HG03442 (cell line): ENCODE data around the gene CPTP.

ENCODE experiments used
- ATAC-seq: cut with Tn5 transposase; IDR thresholded peaks from one replicate; pipeline ENCODE4 v1.9.1; 2021; ENCODE audit warnings: mild to moderate bottlenecking, moderate library complexity; ENCODE audit not compliant: unreplicated experiment

CPTP gene

DNA sequence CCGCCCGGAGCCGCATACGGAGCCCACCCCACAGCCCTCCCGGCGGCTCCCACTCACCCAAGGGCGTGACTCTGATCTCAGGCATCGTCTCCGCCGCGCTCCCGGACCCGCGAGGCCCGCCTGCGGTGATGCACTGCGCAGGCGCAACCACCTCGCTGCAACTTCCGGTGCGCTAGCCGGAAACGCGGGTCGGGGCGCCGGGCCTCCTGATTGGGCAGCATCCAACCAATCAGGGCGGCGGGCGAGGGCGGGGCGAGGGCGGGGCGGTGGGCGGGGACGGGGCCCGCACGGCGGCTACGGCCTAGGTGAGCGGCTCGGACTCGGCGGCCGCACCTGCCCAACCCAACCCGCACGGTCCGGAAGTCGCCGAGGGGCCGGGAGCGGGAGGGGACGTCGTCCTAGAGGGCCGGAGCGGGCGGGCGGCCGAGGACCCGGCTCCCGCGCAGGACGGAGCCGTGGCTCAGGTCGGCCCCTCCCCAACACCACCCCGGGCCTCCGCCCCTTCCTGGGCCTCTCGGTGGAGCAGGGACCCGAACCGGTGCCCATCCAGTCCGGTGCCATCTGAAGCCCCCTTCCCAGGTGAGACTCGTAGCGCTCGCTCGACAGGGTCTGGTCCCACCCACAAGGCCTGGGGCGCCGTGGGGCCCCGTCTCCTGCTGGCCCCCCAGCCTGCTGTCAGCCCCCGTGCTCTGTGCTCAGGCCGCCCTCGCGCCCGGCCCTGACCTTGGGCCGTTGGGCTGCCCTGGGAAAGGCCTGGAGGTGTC is at the start of gene CPTP, which contains the start of gene INTS11:
Gene CPTP (plus strand): TSS at position 279 of the 764 bp plus-strand sequence. CDS start 2,109 bp downstream, outside the sequence.
Gene INTS11 (minus strand): TSS at position 137 of the 764 bp plus-strand sequence. CDS start 52 bp downstream, at position 85.
- peak; percentile 61 for ATAC-seq

DNA sequence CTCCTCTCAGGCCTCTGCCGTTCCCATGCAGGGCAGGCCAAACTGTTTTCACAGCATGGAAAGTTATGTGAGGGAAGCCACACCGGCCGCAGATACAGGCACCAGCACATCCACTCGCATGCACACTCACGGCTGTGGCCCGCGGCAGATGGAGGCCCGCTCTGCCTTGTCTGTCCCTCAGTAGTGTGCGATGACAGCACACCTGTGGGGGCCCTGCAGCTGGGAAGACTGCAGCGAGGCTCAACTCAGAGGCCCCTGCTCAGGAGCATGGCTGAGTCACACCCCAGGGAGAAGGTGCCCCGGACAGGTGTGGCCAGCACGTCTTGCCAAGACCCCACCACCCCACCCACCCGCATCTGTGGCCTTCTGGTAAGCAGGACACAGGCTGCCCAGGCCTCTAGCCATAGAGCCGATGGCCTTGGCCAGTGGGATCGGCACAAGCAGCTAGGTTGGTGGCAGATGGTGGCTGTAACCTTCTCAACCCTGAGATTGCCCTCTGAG is 49.6 kb upstream of the CPTP start:
- no peak for ATAC-seq

DNA sequence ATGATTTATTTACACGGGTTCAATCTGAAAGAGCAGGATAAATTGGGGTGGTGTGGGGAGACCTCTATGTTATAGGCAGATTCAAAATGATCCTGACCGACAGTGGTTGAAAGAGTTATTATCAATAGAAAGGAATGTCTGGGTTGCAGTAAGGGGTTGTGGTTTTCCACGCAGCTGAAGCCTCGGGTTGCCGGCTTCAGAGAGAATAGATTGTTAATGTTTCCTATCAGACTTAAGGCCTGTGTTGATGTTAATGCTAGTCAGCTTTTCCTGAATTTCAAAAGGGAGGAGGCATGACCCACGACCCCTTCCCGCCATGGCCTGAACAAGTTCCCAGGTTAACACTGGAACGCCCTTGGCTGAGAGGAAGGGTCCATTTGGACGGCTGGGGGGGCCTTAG is 48.8 kb upstream of the CPTP start:
- ATAC-seq = no peak

DNA sequence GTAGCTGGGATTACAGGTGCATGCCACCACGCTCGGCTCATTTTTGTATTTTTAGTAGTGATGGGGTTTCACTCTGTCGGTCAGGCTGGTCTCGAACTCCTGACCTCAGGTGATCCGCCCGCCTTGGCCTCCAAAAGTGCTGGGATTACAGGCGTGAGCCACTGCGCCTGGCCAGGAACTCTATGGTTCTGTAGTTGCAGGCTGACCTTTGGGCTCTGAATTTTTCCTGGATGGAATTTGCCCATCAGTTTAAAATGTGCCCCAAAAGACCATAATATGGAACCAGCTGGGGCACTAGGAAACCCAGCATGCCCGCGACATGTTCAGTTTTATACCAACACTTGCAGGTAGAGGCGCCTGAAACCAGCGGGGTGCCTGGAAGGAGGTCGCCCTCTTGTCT is 46.0 kb upstream of the CPTP start:
- ATAC-seq = no peak

DNA sequence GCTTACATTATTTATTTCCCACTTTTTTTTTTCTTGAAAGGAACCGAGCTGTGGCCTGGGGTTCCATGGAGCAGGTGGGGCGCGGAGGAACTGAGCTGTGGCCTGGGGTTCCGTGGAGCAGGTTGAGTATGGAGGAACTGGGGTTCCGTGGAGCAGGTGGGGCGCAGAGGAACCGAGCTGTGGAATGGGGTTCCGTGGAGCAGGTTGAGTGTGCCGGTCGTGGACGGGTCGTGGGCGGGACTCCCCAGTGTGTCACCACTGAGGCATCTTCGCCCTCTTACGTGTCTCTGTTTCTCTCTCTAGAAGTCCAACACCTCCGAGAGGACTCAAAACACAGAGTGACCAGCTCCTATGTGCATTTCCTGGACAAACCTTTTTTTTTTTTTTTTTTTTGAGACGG is 45.6 kb upstream of the CPTP start:
- no peak for ATAC-seq

DNA sequence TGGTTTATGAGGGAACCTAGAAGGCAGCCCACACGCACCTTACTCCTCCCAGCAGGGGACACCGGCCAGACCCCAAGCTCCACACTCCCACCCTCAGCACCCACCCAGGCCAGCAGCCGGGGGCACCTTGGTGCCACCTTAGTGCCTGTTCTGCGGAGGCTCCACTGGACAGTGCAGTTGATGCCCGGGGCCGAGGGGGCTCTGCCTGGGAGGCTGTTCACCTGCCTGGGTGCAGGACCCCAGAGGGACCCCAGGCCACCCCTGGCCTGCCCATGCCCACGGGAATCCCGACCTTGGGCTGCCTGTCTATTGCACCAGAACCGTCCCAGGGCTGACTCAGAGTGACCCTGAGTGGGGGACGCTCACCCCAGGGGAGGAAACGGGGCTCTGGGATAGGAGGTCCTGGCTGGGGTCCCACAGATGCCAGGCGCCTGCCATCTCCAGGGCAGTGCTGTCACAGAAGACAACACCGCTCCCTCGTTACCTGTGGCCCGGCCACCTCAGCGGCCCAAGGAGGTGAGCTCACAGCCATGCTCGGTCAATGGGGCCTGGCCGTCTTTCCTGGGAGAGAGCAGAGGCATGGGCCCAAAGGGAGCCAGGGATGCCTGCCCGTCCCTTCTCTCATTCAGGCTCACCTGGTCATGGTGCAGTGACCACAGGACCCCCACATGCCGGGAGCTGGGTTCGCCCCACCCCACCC is 43.7 kb upstream of the CPTP start:
- ATAC-seq = no peak

DNA sequence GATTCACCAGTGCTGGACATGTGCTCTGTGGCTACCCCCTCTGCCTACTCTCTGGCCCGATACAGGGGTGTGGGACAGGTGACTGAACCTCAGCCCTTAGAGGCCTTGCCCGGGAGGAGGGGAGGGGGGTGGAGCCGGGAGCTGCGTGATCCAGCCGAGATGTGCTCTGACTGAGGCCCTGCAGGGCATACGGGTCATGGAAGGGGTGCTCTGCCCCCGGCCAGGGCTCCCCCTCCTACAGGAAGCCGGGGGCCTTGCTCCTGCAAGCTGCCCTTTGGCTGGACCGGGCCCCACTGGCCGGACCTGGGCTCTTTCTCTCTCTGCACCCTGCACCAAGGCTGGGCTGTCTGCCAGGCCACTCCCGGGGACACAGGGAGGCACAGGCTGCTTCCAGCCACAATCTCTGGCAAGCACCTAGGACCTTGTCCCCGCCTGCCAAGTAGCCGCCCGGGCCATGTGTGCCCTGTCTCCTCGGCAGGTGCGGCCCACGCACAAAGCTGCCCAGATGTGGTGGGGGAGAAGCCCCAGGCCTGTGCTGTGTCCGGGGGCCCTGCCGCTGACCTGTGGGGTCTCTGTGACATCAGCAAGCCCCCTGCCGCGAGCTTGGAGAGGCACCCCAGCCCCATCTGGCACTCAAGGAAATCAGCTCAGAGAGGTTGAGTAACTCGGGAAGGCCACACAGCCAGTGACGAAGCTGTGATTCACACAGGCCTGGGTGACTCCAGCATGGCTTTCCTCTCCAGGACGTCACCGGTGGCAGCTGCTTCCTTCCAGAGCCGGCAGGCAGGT is 42.9 kb upstream of the CPTP start:
- no peak for ATAC-seq

DNA sequence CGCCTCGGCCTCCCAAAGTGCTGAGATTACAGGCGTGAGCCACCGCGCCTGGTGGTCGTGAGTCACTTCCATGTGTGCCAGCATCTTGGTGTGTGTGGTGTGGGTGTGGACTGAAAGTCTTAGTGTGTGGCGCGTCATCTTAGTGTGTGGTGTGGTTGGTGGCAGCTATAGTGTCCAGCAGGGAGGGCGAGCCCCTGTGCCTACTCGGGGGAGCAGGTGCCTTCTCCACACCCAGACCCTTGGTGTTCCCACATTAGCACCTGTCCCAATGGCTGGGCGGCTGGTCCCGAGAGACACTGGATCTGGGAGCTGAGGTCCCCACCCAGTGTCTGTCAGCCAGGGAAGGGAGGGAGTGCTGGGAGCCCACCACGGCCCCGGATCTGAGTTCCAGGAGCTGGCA is 41.6 kb upstream of the CPTP start:
- ATAC-seq = no peak

DNA sequence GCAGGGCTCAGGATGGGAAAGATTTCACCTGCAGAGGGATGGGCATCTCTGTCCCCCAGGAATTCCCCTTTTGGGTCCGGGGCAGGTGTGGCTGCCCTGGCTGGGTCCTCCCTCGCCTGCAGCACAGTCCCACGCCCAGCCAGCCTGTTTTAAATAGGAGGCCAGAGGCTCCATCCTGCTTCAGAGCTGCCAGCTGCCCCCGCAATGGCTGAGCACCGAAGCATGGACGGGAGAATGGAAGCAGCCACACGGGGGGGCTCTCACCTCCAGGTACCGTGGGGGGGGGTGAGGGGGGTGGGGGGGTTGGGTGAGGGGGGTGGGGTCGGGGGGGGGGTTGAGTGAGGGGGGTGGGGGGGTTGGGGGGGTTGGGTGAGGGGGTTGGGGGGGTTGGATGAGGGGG is 40.8 kb upstream of the CPTP start:
- no peak for ATAC-seq

DNA sequence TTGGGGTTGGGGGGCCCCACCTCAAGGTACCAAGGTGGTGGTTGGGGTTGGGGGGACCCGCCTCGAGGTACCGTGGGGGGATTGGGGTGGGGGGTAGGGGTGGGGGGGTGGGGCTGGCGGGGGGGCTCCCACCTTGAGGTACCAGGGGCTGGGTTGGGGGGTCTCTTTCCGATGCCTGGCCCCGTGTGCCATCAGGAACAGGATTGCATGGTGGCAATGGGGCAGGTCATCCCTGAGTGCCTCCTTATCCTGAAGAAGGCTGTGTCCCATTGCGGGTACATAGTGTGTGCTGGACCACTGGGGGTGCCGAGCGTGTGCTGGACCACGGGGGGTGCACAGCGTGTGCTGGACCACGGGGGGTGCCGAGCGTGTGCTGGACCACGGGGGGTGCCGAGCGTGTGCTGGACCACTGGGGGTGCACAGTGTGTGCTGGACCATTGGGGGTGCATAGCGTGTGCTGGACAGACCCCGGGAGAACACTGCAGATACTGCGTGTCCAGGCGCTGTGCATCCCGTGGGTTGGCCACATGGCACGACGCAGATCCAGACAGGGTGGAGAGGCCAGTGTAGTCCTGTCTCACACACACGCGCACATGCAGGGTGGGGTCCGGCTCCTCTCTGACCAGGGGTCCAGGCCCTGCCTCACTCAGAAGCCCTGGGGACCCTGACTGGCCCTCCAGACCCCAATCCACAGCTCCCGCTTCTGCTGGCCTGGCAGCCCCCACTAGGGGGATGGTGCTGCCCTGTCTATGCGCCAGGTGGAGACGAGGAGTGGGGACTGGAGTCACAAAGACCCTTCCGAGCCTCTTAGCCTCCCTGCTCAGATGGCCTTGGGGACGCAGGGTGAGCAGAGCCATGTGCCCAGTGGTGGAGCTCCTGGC is 40.1 kb upstream of the CPTP start:
- no peak for ATAC-seq

DNA sequence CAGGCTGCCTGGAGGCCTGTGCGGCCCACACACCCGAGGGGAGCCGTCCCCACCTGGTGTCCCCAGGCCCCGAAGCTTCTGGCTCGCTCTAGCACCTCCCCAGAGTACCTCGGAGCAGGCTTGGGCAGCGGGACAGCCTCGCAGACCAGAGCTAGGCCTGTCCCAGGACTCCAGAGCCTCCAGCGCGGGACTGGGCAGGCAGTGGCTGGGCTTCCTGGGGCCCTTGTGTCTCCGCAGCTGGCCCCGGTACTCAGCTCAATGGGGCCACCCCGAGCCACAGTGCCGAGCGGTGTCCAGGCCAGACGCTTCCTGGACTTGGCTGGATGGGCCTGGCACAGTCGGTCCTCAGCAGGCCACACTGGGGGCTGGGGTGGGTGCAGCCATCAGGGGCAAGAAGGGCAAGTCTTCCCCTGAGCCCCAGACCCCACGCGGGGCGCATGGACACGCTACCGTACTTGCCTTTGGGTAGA is 39.5 kb upstream of the CPTP start:
- ATAC-seq = no peak

DNA sequence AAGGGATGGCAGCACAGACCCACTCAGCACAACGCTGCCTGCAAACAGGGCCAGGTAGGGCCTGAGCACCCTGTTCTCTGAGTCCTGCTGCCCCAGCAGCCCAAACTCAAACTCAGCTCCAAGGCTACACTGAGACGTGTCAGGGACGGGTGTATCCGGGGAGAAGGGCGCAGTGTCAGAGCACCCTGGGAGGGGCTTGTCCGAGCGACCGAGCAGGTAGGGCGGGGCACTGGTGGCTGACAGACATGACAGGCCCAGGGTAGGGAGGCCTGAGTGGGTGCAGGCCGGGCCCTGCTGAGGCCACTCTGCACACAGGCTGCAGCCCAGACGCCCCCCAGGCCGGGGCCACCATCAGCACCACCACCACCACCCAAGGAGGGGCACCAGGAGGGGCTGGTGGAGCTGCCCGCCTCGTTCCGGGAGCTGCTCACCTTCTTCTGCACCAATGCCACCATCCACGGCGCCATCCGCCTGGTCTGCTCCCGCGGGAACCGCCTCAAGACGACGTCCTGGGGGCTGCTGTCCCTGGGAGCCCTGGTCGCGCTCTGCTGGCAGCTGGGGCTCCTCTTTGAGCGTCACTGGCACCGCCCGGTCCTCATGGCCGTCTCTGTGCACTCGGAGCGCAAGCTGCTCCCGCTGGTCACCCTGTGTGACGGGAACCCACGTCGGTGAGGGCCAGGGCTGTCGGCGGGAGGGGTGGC is 38.8 kb upstream of the CPTP start:
- no peak for ATAC-seq

DNA sequence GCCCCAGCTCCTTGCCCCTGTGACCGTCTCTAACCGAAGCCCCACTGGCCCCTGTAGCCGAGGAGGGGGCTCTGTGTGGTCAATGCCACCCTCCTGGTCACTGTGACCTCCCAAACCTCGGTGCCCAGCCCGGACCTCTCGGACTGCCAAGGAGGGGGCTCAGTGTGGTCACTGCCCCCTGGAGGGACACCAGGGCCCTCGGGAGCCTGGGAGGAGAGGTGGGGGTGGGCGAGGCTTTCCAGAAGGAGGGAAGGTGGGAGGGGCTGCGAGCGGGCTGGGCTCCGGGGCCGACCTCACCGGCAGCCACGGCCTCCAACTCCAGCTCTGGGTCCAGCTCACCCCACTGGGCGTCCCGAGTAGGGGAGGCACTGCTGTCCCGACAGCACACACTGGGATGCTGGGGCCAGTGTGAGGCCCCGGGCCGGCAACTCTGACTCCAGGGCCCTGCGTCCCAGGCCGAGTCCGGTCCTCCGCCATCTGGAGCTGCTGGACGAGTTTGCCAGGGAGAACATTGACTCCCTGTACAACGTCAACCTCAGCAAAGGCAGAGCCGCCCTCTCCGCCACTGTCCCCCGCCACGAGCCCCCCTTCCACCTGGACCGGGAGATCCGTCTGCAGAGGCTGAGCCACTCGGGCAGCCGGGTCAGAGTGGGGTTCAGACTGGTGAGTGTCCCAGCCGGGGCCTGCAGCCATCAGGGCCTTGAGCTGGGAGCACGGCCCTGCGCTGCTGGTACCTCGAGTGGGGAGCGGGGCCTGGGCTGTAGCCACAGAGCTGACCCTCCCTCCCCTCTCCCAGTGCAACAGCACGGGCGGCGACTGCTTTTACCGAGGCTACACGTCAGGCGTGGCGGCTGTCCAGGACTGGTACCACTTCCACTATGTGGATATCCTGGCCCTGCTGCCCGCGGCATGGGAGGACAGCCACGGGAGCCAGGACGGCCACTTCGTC is 38.0 kb upstream of the CPTP start:
- ATAC-seq = no peak

DNA sequence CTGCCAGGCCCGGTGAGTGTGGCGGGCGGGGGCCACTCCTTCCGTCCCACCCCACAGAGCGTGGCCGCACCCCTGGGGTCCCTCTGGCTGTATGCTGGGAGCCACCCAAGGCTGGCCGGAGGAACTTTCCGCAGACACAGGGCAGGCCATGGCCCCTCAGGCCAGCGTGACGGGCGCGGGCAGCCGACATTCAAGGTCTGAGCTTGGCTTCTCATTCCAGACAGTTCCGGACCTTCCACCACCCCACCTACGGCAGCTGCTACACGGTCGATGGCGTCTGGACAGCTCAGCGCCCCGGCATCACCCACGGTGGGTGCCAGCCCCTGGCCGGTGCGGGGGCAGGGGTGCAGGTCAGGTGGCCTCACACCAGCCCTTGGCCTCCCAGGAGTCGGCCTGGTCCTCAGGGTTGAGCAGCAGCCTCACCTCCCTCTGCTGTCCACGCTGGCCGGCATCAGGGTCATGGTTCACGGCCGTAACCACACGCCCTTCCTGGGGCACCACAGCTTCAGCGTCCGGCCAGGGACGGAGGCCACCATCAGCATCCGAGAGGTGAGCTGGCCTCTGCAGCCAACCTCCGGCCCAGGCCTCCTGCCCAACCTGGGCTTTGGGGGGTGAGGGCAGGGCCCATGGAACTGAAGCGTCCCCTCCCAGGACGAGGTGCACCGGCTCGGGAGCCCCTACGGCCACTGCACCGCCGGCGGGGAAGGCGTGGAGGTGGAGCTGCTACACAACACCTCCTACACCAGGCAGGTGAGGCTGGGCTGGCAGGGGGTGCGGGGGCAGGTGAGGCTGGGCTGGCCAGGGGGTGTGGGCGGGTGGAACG is 37.1 kb upstream of the CPTP start:
- ATAC-seq = no peak

DNA sequence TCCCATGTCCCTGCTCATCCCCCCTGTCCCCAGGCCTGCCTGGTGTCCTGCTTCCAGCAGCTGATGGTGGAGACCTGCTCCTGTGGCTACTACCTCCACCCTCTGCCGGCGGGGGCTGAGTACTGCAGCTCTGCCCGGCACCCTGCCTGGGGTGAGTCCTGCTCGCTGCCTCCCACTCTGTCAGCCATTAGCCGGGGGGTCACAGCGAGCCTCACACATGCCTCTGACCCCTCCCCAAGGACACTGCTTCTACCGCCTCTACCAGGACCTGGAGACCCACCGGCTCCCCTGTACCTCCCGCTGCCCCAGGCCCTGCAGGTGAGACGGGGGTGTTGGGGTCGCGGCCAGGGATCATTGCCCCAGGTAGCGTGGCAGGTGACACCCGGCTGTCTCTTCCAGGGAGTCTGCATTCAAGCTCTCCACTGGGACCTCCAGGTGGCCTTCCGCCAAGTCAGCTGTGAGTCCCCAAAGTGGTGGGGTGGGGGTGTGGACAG is 34.3 kb upstream of the CPTP start:
- ATAC-seq = no peak

DNA sequence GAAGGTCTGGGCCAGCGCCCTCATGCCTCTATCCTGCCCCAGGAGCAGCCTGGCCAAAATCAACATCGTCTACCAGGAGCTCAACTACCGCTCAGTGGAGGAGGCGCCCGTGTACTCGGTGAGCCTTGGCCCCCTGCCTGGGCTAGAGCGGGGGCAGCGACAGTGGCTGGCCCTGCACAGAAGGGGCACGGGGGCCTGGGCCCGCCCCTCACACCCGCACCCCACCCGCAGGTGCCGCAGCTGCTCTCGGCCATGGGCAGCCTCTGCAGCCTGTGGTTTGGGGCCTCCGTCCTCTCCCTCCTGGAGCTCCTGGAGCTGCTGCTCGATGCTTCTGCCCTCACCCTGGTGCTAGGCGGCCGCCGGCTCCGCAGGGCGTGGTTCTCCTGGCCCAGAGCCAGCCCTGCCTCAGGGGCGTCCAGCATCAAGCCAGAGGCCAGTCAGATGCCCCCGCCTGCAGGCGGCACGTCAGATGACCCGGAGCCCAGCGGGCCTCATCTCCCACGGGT is 33.5 kb upstream of the CPTP start:
- no peak for ATAC-seq
